HFF-Myc (cell line): ENCODE measurements around the gene AAGAB.
"Not testable (repeated sequence)": the region's sequence is repeated elsewhere in the genome, so short reads cannot be mapped to it uniquely, and the experiment has no call there.

Source experiments
- DNase-seq: peaks from one replicate; pipeline ENCODE4 v3.0.0-alpha.2; 2011; ENCODE audit warnings: low read depth; ENCODE audit errors: extremely low read depth
- H3K4me3 ChIP-seq: replicated peaks from 2 replicates; pipeline ENCODE4 v1.5.1; 2011; ENCODE audit warnings: low read depth, mild to moderate bottlenecking, control low read depth, low read length
- TF ChIP-seq, protein P1 (sequence below): IDR thresholded peaks from 2 replicates; pipeline ENCODE4 v1.5.1; 2012; ENCODE audit warnings: mild to moderate bottlenecking, low read depth, low read length, control low read depth; ENCODE audit errors: missing control alignments

The AAGAB gene

DNA sequence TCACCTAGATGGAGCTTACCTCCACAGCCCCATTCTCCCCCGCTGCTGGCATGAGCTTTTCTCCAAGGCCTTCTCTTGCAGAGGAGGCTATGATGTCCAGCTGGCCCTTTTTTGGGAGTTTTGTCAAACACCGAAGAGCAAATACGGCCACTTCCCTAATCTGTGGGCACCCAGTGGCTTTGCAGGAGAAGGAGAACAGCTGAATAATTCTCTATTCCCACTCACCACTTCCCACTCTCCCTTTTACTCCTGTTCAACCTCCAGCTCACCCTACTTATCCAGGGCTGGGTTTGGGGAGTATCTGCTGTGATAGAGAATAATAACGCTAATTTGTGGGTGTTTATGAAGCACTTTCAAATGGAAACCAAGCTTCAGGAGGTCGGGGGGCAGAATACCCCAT is 93.0 kb downstream of the AAGAB start:
- no peak overlapping the region for H3K4me3 ChIP-seq
- TF ChIP-seq, protein P1, sequence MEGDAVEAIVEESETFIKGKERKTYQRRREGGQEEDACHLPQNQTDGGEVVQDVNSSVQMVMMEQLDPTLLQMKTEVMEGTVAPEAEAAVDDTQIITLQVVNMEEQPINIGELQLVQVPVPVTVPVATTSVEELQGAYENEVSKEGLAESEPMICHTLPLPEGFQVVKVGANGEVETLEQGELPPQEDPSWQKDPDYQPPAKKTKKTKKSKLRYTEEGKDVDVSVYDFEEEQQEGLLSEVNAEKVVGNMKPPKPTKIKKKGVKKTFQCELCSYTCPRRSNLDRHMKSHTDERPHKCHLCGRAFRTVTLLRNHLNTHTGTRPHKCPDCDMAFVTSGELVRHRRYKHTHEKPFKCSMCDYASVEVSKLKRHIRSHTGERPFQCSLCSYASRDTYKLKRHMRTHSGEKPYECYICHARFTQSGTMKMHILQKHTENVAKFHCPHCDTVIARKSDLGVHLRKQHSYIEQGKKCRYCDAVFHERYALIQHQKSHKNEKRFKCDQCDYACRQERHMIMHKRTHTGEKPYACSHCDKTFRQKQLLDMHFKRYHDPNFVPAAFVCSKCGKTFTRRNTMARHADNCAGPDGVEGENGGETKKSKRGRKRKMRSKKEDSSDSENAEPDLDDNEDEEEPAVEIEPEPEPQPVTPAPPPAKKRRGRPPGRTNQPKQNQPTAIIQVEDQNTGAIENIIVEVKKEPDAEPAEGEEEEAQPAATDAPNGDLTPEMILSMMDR: no peak
- DNase-seq: no peak

DNA sequence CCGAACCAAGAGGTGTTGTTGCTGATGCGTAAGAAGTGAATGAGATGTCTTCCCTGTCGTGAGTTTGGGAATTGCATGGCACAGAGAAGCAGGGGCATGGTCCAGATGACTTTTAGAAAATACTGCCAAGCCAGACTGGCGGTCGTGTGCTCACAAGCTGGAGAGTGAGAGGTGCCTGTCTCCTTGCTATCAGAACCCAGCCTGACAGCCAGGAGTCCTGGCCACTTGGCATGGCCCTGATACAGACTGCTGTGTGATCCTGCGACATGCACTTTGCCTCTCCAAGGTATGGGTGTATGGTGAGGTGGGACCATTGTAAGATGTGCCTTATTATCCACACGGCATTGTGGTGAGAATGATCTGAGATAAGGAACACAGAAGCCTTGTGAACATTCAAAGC is 96.1 kb downstream of the AAGAB start:
- TF ChIP-seq, protein P1: no peak
- no peak for DNase-seq
- no peak overlapping the region for H3K4me3 ChIP-seq

DNA sequence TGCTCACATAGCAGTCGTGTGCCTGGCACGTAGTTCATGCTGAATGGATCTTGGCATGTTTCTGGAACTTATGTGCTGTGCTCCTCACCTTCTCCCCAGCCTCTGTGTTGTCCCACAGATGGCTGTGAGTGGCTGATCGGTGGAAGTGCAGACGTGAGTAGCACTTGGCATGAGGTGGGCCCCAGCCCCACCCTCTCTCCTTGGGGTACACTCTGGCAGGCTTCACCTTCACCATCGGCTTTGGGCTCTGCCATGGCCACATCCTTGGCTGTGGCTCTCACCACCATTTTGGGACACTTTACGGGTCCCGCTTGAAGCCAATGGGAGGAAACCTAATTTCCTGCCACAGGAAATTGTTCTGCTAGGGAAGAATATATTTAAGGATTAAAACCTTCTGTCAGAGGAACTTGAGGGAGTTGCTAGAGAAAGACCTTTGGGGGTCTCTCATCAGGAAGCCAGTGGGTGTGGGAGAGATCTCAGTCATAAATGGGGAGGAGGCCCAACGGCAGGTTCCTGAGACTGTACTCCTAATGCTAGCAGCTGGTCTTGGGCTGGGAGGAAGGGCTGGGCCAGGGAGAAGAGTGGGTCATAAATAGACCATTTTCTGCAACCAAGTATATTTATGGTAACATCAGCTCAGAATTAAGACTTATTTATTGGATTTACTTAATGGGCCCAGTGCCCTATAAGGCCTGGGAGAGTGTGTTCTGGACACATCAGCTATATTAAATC is 96.8 kb downstream of the AAGAB start:
- TF ChIP-seq, protein P1: no peak
- H3K4me3 ChIP-seq: no peak overlapping the region
- DNase-seq: no peak

DNA sequence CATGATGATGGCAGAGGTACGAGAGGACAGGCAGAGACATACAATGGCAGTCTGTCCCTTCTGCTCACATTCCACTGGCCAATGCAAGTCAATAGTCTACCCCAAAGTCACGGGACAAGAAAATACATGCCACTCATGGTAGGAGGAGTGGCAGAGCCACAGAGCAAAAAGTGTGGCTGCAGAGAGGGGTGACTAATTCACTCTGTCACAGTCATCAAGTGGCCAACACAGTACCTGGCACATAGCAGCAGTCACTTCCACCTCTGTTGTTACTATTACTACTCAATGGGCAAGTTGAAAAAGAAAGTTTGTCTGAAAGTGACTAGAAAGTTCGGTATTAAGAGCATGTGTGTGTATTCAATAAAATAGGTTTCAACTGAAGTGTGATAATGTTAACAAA is 97.6 kb downstream of the AAGAB start:
- H3K4me3 ChIP-seq: no peak overlapping the region
- DNase-seq: no peak
- TF ChIP-seq, protein P1: no peak

DNA sequence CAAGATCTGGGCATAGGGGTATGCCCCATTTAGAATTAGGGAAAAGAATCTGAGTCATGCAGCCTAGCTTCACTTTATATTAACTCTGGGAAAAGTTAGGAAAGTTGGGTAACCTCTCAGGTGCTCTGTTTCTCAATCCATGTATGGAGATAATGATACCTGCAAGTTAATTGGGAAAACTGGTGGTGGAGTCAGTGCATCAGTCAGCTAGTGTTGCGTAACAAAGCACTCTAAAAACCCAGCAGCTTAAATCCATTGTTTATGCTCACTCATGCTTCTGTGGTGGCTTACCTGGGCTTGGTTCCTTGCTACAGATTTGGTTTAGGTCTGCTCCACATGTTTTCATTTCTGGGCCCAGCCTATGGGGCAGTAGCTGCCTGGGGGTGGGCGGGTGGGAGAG is 98.0 kb downstream of the AAGAB start:
- no peak for DNase-seq
- H3K4me3 ChIP-seq: no peak overlapping the region
- TF ChIP-seq, protein P1: no peak

DNA sequence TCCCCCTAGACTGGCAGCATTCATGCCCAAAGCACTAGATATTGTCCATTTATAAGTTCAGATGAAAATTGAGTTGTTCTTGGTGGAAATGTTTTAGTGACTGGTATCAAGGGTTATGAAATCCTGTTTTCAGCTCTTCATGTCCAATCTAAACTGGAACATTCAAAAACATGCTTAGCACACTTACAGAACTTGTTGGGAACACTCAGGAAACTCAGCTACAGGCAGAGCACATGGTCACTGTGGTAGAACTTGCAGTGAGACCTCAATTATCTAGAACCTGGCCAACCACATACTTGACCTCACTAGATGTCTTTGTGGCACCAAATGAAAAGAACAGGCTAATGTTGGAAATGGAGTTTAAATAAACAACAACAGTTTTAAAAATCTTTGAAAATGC is 100.2 kb downstream of the AAGAB start:
- no peak overlapping the region for H3K4me3 ChIP-seq
- TF ChIP-seq, protein P1: no peak

DNA sequence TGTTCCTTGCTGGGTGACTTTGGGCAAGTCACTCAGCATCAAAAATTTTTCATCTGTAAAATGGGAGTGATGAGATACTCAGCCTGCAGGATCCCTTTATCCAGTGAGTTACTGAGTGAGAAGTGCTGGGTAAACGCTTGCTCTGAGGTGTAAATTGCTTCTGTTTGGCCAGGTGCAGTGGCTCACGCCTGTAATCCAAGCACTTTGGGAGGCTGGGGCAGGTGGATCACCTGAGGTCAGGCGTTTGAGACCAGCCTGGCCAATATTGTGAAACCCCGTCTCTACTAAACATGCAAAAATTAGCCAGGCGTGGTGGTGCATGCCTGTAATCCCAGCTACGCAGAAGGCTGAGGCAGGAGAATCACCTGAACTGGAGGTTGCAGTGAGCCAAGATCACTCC is 101.4 kb downstream of the AAGAB start:
- H3K4me3 ChIP-seq, DNase-seq: not testable (repeated sequence)

More for the DNA sequence above, 100.2 kb downstream of the AAGAB start:
- no peak for DNase-seq
